Astrocyte (in vitro differentiated cells and primary cell): ENCODE results near the gene GNMT.

ENCODE experiments used
- EZH2 ChIP-seq: IDR thresholded peaks from 2 replicates; pipeline ENCODE4 v1.6.1; 2012; ENCODE audit warnings: mild to moderate bottlenecking, low read length, inconsistent platforms; ENCODE audit not compliant: insufficient read depth
- TF ChIP-seq, protein P1 (sequence below): IDR thresholded peaks from 2 replicates; pipeline ENCODE4 v1.5.1; 2011; ENCODE audit warnings: low read depth, mild to moderate bottlenecking, inconsistent platforms, low read length, moderate library complexity; ENCODE audit not compliant: insufficient read depth

DNA sequence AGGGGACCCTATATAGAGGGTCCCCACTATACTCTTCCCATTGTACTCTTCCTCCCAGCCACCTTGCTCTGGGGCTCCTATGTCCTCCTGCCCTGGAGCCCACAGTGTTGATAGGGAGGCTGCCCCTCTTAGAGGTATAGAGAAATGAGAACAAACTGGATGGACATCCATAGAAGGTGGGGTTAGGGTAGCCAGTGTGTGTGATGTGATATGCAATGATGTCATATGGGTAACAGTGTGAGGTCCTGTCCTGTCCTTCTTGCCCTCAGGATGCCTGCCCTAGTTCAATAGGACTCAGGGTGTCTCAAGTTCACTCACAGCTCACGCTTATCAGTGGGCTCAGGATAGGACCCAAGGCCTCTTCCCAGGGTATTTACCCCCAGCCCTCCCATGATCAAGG, 44.3 kb upstream of the GNMT start:
- TF ChIP-seq, protein P1, sequence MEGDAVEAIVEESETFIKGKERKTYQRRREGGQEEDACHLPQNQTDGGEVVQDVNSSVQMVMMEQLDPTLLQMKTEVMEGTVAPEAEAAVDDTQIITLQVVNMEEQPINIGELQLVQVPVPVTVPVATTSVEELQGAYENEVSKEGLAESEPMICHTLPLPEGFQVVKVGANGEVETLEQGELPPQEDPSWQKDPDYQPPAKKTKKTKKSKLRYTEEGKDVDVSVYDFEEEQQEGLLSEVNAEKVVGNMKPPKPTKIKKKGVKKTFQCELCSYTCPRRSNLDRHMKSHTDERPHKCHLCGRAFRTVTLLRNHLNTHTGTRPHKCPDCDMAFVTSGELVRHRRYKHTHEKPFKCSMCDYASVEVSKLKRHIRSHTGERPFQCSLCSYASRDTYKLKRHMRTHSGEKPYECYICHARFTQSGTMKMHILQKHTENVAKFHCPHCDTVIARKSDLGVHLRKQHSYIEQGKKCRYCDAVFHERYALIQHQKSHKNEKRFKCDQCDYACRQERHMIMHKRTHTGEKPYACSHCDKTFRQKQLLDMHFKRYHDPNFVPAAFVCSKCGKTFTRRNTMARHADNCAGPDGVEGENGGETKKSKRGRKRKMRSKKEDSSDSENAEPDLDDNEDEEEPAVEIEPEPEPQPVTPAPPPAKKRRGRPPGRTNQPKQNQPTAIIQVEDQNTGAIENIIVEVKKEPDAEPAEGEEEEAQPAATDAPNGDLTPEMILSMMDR, result no peak
- no peak for TF ChIP-seq EZH2
